Sigmoid colon (tissue), 4 donors: ENCODE results near the gene CCDC188.

Experiments
- CTCF ChIP-seq, 4 experiments: fragments of 450-650 bp in 3 of 4; fragments of 200-600 bp in 1 of 4; IDR thresholded peaks; one replicate each; pipeline ENCODE4 v1.5.1; 2016 to 2019; ENCODE audit warnings: antibody characterized with exemption in 4 of 4, mild to moderate bottlenecking in 3 of 4, moderate library complexity in 2 of 4
- EP300 ChIP-seq, 4 donors: sonication (generic); formaldehyde crosslinking; IDR thresholded peaks; one replicate each; pipeline ENCODE4 v1.6.1; 2017; ENCODE audit warnings: antibody characterized with exemption in 4 of 4
- POLR2A ChIP-seq, 2 donors: fragments of 450-650 bp; IDR thresholded peaks; one replicate each; pipeline ENCODE4 v1.6.1; 2016; ENCODE audit warnings: antibody characterized with exemption in 2 of 2, mild to moderate bottlenecking in 2 of 2, moderate library complexity in 2 of 2
- POLR2AphosphoS5 ChIP-seq, 4 donors: sonication (generic); formaldehyde crosslinking; IDR thresholded peaks; one replicate each; pipeline ENCODE4 v1.6.1; 2017; ENCODE audit warnings: antibody characterized with exemption in 4 of 4

DNA sequence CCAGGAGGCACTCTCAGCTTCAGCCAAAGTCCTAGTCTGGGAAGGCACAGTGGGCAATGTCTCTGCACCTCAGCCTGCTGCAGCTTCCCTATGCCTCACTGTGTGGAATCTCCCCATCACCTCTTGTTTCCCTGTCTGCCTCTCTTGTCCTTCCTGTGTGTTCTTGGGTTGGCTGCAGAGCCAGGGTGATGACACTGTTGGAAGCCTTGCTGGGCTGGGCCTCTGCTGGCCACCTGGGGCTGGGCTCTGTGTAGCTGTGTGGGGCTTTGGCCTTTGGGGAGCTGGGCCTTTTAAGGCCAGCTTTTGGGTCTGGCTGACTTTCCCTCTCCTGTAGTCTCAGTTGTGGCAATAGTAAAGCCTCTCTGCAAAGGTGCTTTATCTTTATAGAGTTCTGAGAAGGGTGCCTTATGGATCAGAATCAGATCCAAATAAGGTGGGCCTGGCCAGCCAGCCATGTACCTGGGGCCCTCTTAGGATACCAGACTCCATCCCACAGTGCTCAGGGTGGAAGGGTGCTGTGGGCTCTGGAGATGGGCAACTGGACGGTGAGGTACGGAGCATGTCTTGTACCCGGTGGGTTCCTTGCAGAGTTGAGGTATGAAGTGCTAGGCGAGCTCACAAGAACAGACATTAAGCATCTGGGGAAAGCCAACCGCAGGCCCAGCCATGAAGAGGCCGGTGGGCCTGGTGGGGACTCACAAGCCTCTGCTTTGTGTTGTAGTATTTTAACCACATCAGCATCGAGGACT, 45.2 kb downstream of the CCDC188 start:
- TF ChIP-seq POLR2AphosphoS5 (IDR thresholded peaks at IDR 0.05) (no peak), CTCF (IDR thresholded peaks at IDR 0.05) (no peak), POLR2A (IDR thresholded peaks at IDR 0.05) (no peak), EP300 (IDR thresholded peaks at IDR 0.05) (no peak)
